NCI-H1417 treated with DMSO at 0.1 percent for 48 hours (cell line): ENCODE measurements around the gene CCNB3.
"Not testable (repeated sequence)": the region's sequence is repeated elsewhere in the genome, so short reads cannot be mapped to it uniquely, and the experiment has no call there.

Experiments used
- DNase-seq: peaks from one replicate; lab custom pipeline; 2025; lab: John Stamatoyannopoulos, UW

The CCNB3 gene

GRCh38 chrX:50204364-50204899 lies at the start of gene CCNB3:
TSS of gene CCNB3 (plus strand) at chrX:50204765. CDS start at chrX:50285164, 80,399 bp downstream.
- DNase-seq = peak; percentile 5

GRCh38 chrX:50157545-50158135 lies 46.9 kb upstream of the CCNB3 start:
- DNase-seq = no peak

- DNase-seq = no peak
Observed at GRCh38 chrX:50158593-50158992, 46.0 kb upstream of the CCNB3 start.

- no peak for DNase-seq
Observed at GRCh38 chrX:50161127-50161526, 43.4 kb upstream of the CCNB3 start.

GRCh38 chrX:50165727-50166126 lies 38.8 kb upstream of the CCNB3 start:
- DNase-seq = no peak

GRCh38 chrX:50167366-50167765 lies 37.2 kb upstream of the CCNB3 start:
- no peak for DNase-seq

GRCh38 chrX:50168241-50168687 lies 36.3 kb upstream of the CCNB3 start:
- DNase-seq = no peak

GRCh38 chrX:50169717-50170116 lies 34.8 kb upstream of the CCNB3 start:
- no peak for DNase-seq

- no peak for DNase-seq
Observed at GRCh38 chrX:50180073-50180940, 24.3 kb upstream of the CCNB3 start.

GRCh38 chrX:50183891-50184290 lies 20.7 kb upstream of the CCNB3 start:
- no peak for DNase-seq

- DNase-seq = no peak
Observed at GRCh38 chrX:50188859-50189600, 15.5 kb upstream of the CCNB3 start.

- DNase-seq = no peak
Observed at GRCh38 chrX:50198348-50198747, 6.2 kb upstream of the CCNB3 start.

GRCh38 chrX:50200907-50201306 lies 3.7 kb upstream of the CCNB3 start, which contains the start of gene AKAP4:
TSS of gene AKAP4 (minus strand) at chrX:50201007. CDS start at chrX:50200889, 118 bp downstream.
- DNase-seq = no peak

GRCh38 chrX:50202539-50202938 lies 2.0 kb upstream of the CCNB3 start:
- no peak for DNase-seq

- DNase-seq = no peak
Observed at GRCh38 chrX:50206753-50207152, 2.2 kb downstream of the CCNB3 start.

- no peak for DNase-seq
Observed at GRCh38 chrX:50211510-50211909, 6.9 kb downstream of the CCNB3 start.

GRCh38 chrX:50281253-50281652 lies 76.7 kb downstream of the CCNB3 start:
- no peak for DNase-seq

- no peak for DNase-seq
Observed at GRCh38 chrX:50327235-50327634, 122.7 kb downstream of the CCNB3 start.

- not testable (repeated sequence) for DNase-seq
Observed at GRCh38 chrX:50332668-50333067, 128.1 kb downstream of the CCNB3 start.

- no peak for DNase-seq
Observed at GRCh38 chrX:50333308-50333707, 128.7 kb downstream of the CCNB3 start.

- DNase-seq = no peak
Observed at GRCh38 chrX:50343917-50344316, 139.4 kb downstream of the CCNB3 start.

GRCh38 chrX:50372966-50373365 lies 168.4 kb downstream of the CCNB3 start:
- no peak for DNase-seq
